CD4-positive, CD25-positive, alpha-beta regulatory T cell (primary cell): ENCODE measurements around the gene OSCP1. TPM values are rescaled to one million over a fixed set of nuclear protein-coding genes. Genes with fewer than 3 reads are reported as not detected.

Experiments used
- ATAC-seq, 2 donors: fragments of 150-1000 bp; cut with Tn5 transposase; one replicate each; pipeline ENCODE4 v1.10.0; 2021; ENCODE audit warnings: low read depth in 2 of 2, moderate number of reproducible peaks in 2 of 2, moderate library complexity in 1 of 2
- DNase-seq, 3 donors: peaks; one replicate each; pipeline versions ENCODE4 v3.0.0 to v3.0.0-alpha.2; 2012 to 2022; ENCODE audit warnings: mixed read lengths in 1 of 3
- H3K27ac ChIP-seq: one replicate; pipeline ENCODE4 v1.7.0; 2013; ENCODE audit warnings: mild to moderate bottlenecking, low read length; ENCODE audit not compliant: insufficient read depth, poor library complexity, severe bottlenecking
- H3K27me3 ChIP-seq: one replicate; pipeline ENCODE4 v1.7.0; 2013; ENCODE audit warnings: low read length; ENCODE audit not compliant: control insufficient read depth, insufficient read depth
- H3K36me3 ChIP-seq: one replicate; pipeline ENCODE4 v1.7.0; 2013; ENCODE audit warnings: mild to moderate bottlenecking, low read length, moderate library complexity; ENCODE audit not compliant: control insufficient read depth, insufficient read depth
- H3K4me1 ChIP-seq: 2 replicates; pipeline ENCODE4 v1.7.0; 2013; ENCODE audit warnings: mild to moderate bottlenecking, low read length; ENCODE audit not compliant: insufficient read depth, control insufficient read depth, poor library complexity, severe bottlenecking
- H3K4me3 ChIP-seq: one replicate; pipeline ENCODE4 v1.7.0; 2013; ENCODE audit warnings: low read depth, mild to moderate bottlenecking, low read length, moderate library complexity
- H3K9me3 ChIP-seq, 2 experiments: 1 replicate in 1 of 2; 2 replicates in 1 of 2; pipeline ENCODE4 v1.7.0; 2013; ENCODE audit warnings: low read length in 2 of 2, mild to moderate bottlenecking in 1 of 2, moderate library complexity in 1 of 2; ENCODE audit not compliant: control insufficient read depth in 2 of 2
- H3K27ac Mint-ChIP-seq, 3 donors: one replicate each; pipeline ENCODE4 v1.8.0; 2020 to 2022; ENCODE audit warnings: mild to moderate bottlenecking in 3 of 3, mixed read lengths in 3 of 3, moderate library complexity in 2 of 3
- H3K27me3 Mint-ChIP-seq: one replicate; pipeline ENCODE4 v1.8.0; 2022; ENCODE audit warnings: mild to moderate bottlenecking, mixed read lengths
- H3K36me3 Mint-ChIP-seq: one replicate; pipeline ENCODE4 v1.8.0; 2020; ENCODE audit warnings: mixed read lengths
- H3K4me1 Mint-ChIP-seq, 4 donors: one replicate each; pipeline ENCODE4 v1.8.0; 2020 to 2022; ENCODE audit warnings: mixed read lengths in 4 of 4, mild to moderate bottlenecking in 1 of 4
- H3K4me3 Mint-ChIP-seq, 4 donors: one replicate each; pipeline ENCODE4 v1.8.0; 2020 to 2022; ENCODE audit warnings: mild to moderate bottlenecking in 4 of 4, mixed read lengths in 4 of 4, moderate library complexity in 3 of 4
- H3K9me3 Mint-ChIP-seq, 7 donors: one replicate each; pipeline ENCODE4 v1.8.0; 2020 to 2022; ENCODE audit warnings: mixed read lengths in 7 of 7, mild to moderate bottlenecking in 3 of 7, moderate library complexity in 2 of 7
- polyA plus RNA-seq, 4 donors: library from polyadenylated mRNA; unstranded; fragments of 300-500 nt; fragmentation: Illumina TruSeq; gene quantifications; one replicate each; pipeline ENCODE4 v1.2.3, GENCODE V29; 2021
- total RNA-seq: library from RNA; stranded (reverse); gene quantifications from one replicate; pipeline ENCODE4 v1.2.3, GENCODE V29; 2022

Gene OSCP1
- total and polyA plus RNA-seq, 5 donors from 2014 or later, result 0.35 to 1.8 (median 0.73) TPM; not detected in 1

- H3K4me1 Mint-ChIP-seq, result peaks cover 0 to 11% (median 6%) of the 10 kb centered on the region in 4 donors
- peaks cover 7% of the 10 kb centered on the region for H3K27me3 Mint-ChIP-seq
- H3K27ac ChIP-seq, result no peak overlapping the region
- DNase-seq (peak; percentile 20 to 86 (median 25)), ATAC-seq (peak in 1 of 2 donors; percentile 46)
- H3K9me3 ChIP-seq, result no peaks in the 10 kb centered on the region
- H3K36me3 Mint-ChIP-seq, result no peaks in the 10 kb centered on the region
- H3K4me1 ChIP-seq, result no peaks in the 10 kb centered on the region
- peak overlapping the region in 2 of 3 donors; percentile 27 to 80 for H3K27ac Mint-ChIP-seq
- no peaks in the 10 kb centered on the region for H3K27me3 ChIP-seq
- H3K4me3 ChIP-seq, result no peak overlapping the region
- H3K36me3 ChIP-seq, result no peaks in the 10 kb centered on the region
- peak overlapping the region in 2 of 4 donors; percentile 5 to 61 for H3K4me3 Mint-ChIP-seq
- H3K9me3 Mint-ChIP-seq, result peaks cover 0 to 4% (median 0%) of the 10 kb centered on the region in 7 donors
These were observed 38.3 kb downstream of the OSCP1 start for GRCh38 chr1:36411674-36412648.

- H3K9me3 ChIP-seq, result no peaks in the 10 kb centered on the region
- no peaks in the 10 kb centered on the region for H3K27me3 ChIP-seq
- Mint-ChIP-seq H3K27me3 (peaks cover 12% of the 10 kb centered on the region), H3K9me3 (peaks cover 0 to 4% (median 0%) of the 10 kb centered on the region in 7 donors), H3K4me1 (peaks cover 3 to 11% (median 6%) of the 10 kb centered on the region in 4 donors), H3K36me3 (no peaks in the 10 kb centered on the region), H3K27ac (no peak overlapping the region), H3K4me3 (no peak overlapping the region)
- no peaks in the 10 kb centered on the region for H3K4me1 ChIP-seq
- no peak overlapping the region for H3K4me3 ChIP-seq
- DNase-seq (no peak), ATAC-seq (no peak)
- H3K27ac ChIP-seq, result no peak overlapping the region
- H3K36me3 ChIP-seq, result no peaks in the 10 kb centered on the region
These were observed 41.8 kb downstream of the OSCP1 start for GRCh38 chr1:36408479-36408878.

- Mint-ChIP-seq H3K27ac (peak overlapping the region in 1 of 3 donors; percentile 92), H3K9me3 (peaks cover 0 to 2% (median 0%) of the 10 kb centered on the region in 7 donors), H3K27me3 (peaks cover 12% of the 10 kb centered on the region), H3K36me3 (no peaks in the 10 kb centered on the region), H3K4me1 (peaks cover 0 to 3% (median 2%) of the 10 kb centered on the region in 4 donors), H3K4me3 (no peak overlapping the region)
- Histone ChIP-seq H3K9me3 (no peaks in the 10 kb centered on the region), H3K27ac (no peak overlapping the region), H3K27me3 (no peaks in the 10 kb centered on the region), H3K36me3 (no peaks in the 10 kb centered on the region), H3K4me1 (no peaks in the 10 kb centered on the region), H3K4me3 (no peak overlapping the region)
- no peak for ATAC-seq
- no peak for DNase-seq
These were observed 43.8 kb downstream of the OSCP1 start for GRCh38 chr1:36406440-36406839.

- no peaks in the 10 kb centered on the region for H3K9me3 Mint-ChIP-seq
- peaks cover 5% of the 10 kb centered on the region for H3K36me3 Mint-ChIP-seq
- no peaks in the 10 kb centered on the region for H3K9me3 ChIP-seq
- H3K27ac ChIP-seq, result no peak overlapping the region
- H3K36me3 ChIP-seq, result no peaks in the 10 kb centered on the region
- H3K4me3 ChIP-seq, result no peak overlapping the region
- H3K4me3 Mint-ChIP-seq, result peak overlapping the region in 2 of 4 donors; percentile 47 to 62
- H3K4me1 ChIP-seq, result no peaks in the 10 kb centered on the region
- DNase-seq (no peak), ATAC-seq (no peak)
- no peaks in the 10 kb centered on the region for H3K27me3 ChIP-seq
- H3K4me1 Mint-ChIP-seq, result peaks cover 5 to 14% (median 9%) of the 10 kb centered on the region in 4 donors
- peaks cover 11% of the 10 kb centered on the region for H3K27me3 Mint-ChIP-seq
- no peak overlapping the region for H3K27ac Mint-ChIP-seq
These were observed 47.8 kb downstream of the OSCP1 start for GRCh38 chr1:36402504-36402890.

GRCh38 chr1:36401602-36402503, 48.4 kb downstream of the OSCP1 start:
- H3K36me3 Mint-ChIP-seq, result peaks cover 5% of the 10 kb centered on the region
- H3K27me3 ChIP-seq, result no peaks in the 10 kb centered on the region
- H3K36me3 ChIP-seq, result no peaks in the 10 kb centered on the region
- H3K9me3 Mint-ChIP-seq, result no peaks in the 10 kb centered on the region
- peaks cover 7 to 19% (median 14%) of the 10 kb centered on the region in 4 donors for H3K4me1 Mint-ChIP-seq
- no peaks in the 10 kb centered on the region for H3K9me3 ChIP-seq
- H3K27ac ChIP-seq, result no peak overlapping the region
- no peak overlapping the region for H3K27ac Mint-ChIP-seq
- H3K4me3 ChIP-seq, result no peak overlapping the region
- DNase-seq (no peak), ATAC-seq (no peak)
- H3K27me3 Mint-ChIP-seq, result peaks cover 5% of the 10 kb centered on the region
- H3K4me3 Mint-ChIP-seq, result peak overlapping the region in 2 of 4 donors; percentile 47 to 62
- peaks cover 6% of the 10 kb centered on the region for H3K4me1 ChIP-seq

GRCh38 chr1:36400825-36401601, 49.2 kb downstream of the OSCP1 start:
- H3K27me3 Mint-ChIP-seq, result peaks cover 5% of the 10 kb centered on the region
- peaks cover 5% of the 10 kb centered on the region for H3K36me3 Mint-ChIP-seq
- ATAC-seq (peak in 1 of 2 donors; percentile 19), DNase-seq (peak in 1 of 3 donors; percentile 52)
- H3K9me3 Mint-ChIP-seq, result no peaks in the 10 kb centered on the region
- Histone ChIP-seq H3K36me3 (no peaks in the 10 kb centered on the region), H3K27ac (no peak overlapping the region), H3K27me3 (no peaks in the 10 kb centered on the region), H3K9me3 (no peaks in the 10 kb centered on the region), H3K4me1 (peaks cover 13% of the 10 kb centered on the region), H3K4me3 (no peak overlapping the region)
- H3K4me3 Mint-ChIP-seq, result peak overlapping the region in 1 of 4 donors; percentile 47
- H3K27ac Mint-ChIP-seq, result no peak overlapping the region
- H3K4me1 Mint-ChIP-seq, result peaks cover 10 to 24% (median 19%) of the 10 kb centered on the region in 4 donors

- Histone ChIP-seq H3K36me3 (no peaks in the 10 kb centered on the region), H3K4me3 (no peak overlapping the region), H3K4me1 (peaks cover 13% of the 10 kb centered on the region), H3K9me3 (no peaks in the 10 kb centered on the region), H3K27me3 (no peaks in the 10 kb centered on the region), H3K27ac (no peak overlapping the region)
- Mint-ChIP-seq H3K4me1 (peaks cover 10 to 24% (median 19%) of the 10 kb centered on the region in 4 donors), H3K36me3 (peaks cover 5% of the 10 kb centered on the region), H3K9me3 (no peaks in the 10 kb centered on the region), H3K27ac (no peak overlapping the region), H3K4me3 (no peak overlapping the region), H3K27me3 (peaks cover 5% of the 10 kb centered on the region)
- DNase-seq, result no peak
- no peak for ATAC-seq
These were observed 49.8 kb downstream of the OSCP1 start for GRCh38 chr1:36400514-36400824.
